Thoracic aorta (tissue), 2 donors: ENCODE results near the gene PRDM7. TPM values are rescaled to one million over a fixed set of nuclear protein-coding genes. Genes with fewer than 3 reads are reported as not detected.
"Not testable (repeated sequence)": the region's sequence is repeated elsewhere in the genome, so short reads cannot be mapped to it uniquely, and the experiment has no call there.

Experiments
- ATAC-seq: fragments of 150-250 bp; one replicate; pipeline ENCODE4 v1.8.0; 2017; ENCODE audit warnings: low read depth; ENCODE audit not compliant: insufficient number of reproducible peaks, low FRiP score
- DNase-seq: peaks from one replicate; pipeline ENCODE4 v3.0.0-alpha.2; 2020; ENCODE audit warnings: low spot score
- H3K27ac ChIP-seq, 2 donors: fragments of 200-600 bp; sonication (generic); 1 replicate in 1 of 2; 2 replicates in 1 of 2; pipeline ENCODE4 v1.5.1; 2016; ENCODE audit warnings: mild to moderate bottlenecking in 2 of 2, moderate library complexity in 2 of 2
- H3K27me3 ChIP-seq: fragments of 200-600 bp; sonication (generic); replicated peaks from 2 replicates; pipeline ENCODE4 v1.6.0; 2016; ENCODE audit warnings: mild to moderate bottlenecking; ENCODE audit not compliant: insufficient read depth
- H3K36me3 ChIP-seq: fragments of 200-600 bp; sonication (generic); one replicate; pipeline ENCODE4 v1.5.1; 2016
- H3K4me1 ChIP-seq, 2 donors: fragments of 200-600 bp; sonication (generic); 1 replicate in 1 of 2; 2 replicates in 1 of 2; pipeline versions ENCODE4 v1.5.1 to v1.6.0; 2016; ENCODE audit warnings: low read depth in 2 of 2, mild to moderate bottlenecking in 1 of 2; ENCODE audit not compliant: control insufficient read depth in 1 of 2
- H3K4me3 ChIP-seq: fragments of 200-600 bp; sonication (generic); 2 replicates; pipeline ENCODE4 v1.5.1; 2016; ENCODE audit warnings: mild to moderate bottlenecking
- H3K9me3 ChIP-seq: fragments of 200-600 bp; sonication (generic); 2 replicates; pipeline ENCODE4 v1.5.1; 2016
- total RNA-seq, 2 donors: library from RNA; depleted of rRNA; stranded (reverse); fragments of >200 nt; gene quantifications; one replicate each; pipeline versions ENCODE4 v1.1.0 to v1.2.3, GENCODE V29; 2016
- TF ChIP-seq, protein P1 (sequence below): fragments of 200-600 bp; sonication (generic); IDR thresholded peaks from one replicate; pipeline ENCODE4 v1.5.1; 2019; ENCODE audit warnings: antibody characterized with exemption

The PRDM7 gene
- total RNA-seq, 2 donors from 2014 or later, result not detected

DNA sequence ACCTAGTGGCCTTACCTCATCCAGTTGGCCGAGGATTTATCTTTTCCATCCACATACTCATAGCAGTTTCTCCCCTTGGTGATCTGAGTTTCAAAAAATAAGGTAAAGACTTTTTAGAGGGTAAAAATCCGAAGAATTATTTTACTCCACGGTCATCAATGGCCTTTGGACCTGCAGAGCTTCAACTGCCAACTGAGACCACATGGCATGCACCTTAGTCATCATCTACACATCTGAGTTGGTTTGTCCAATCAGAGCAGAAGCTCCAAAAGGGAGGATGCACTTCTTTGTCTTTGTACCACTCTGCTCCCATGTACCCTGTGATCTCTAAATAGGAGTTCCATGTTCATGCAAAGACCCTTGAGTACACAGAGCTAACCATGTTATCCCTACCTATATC lies 15.7 kb downstream of the PRDM7 start:
- TF ChIP-seq, protein P1, sequence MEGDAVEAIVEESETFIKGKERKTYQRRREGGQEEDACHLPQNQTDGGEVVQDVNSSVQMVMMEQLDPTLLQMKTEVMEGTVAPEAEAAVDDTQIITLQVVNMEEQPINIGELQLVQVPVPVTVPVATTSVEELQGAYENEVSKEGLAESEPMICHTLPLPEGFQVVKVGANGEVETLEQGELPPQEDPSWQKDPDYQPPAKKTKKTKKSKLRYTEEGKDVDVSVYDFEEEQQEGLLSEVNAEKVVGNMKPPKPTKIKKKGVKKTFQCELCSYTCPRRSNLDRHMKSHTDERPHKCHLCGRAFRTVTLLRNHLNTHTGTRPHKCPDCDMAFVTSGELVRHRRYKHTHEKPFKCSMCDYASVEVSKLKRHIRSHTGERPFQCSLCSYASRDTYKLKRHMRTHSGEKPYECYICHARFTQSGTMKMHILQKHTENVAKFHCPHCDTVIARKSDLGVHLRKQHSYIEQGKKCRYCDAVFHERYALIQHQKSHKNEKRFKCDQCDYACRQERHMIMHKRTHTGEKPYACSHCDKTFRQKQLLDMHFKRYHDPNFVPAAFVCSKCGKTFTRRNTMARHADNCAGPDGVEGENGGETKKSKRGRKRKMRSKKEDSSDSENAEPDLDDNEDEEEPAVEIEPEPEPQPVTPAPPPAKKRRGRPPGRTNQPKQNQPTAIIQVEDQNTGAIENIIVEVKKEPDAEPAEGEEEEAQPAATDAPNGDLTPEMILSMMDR, result no peak
- Histone ChIP-seq H3K27ac (no peak overlapping the region), H3K4me1 (no peaks in the 10 kb centered on the region), H3K36me3 (no peaks in the 10 kb centered on the region), H3K27me3 (no peaks in the 10 kb centered on the region), H3K9me3 (no peaks in the 10 kb centered on the region), H3K4me3 (no peak overlapping the region)
- ATAC-seq (no peak), DNase-seq (no peak)

GRCh38 chr16:90057738-90058173 lies 19.4 kb downstream of the PRDM7 start:
- H3K9me3 ChIP-seq, result peaks cover 11% of the 10 kb centered on the region
- ATAC-seq, result no peak
- no peaks in the 10 kb centered on the region for H3K36me3 ChIP-seq
- H3K27ac ChIP-seq, result no peak overlapping the region
- no peaks in the 10 kb centered on the region for H3K27me3 ChIP-seq
- no peak overlapping the region for H3K4me3 ChIP-seq
- H3K4me1 ChIP-seq, result no peaks in the 10 kb centered on the region
- no peak for DNase-seq
- TF ChIP-seq, protein P1, result no peak

GRCh38 chr16:90056521-90056920 lies 20.6 kb downstream of the PRDM7 start:
- H3K4me1 ChIP-seq, H3K4me3 ChIP-seq, ATAC-seq, H3K27ac ChIP-seq, H3K36me3 ChIP-seq, DNase-seq, H3K27me3 ChIP-seq: not testable (repeated sequence)
- peaks cover 11% of the 10 kb centered on the region for H3K9me3 ChIP-seq

DNA sequence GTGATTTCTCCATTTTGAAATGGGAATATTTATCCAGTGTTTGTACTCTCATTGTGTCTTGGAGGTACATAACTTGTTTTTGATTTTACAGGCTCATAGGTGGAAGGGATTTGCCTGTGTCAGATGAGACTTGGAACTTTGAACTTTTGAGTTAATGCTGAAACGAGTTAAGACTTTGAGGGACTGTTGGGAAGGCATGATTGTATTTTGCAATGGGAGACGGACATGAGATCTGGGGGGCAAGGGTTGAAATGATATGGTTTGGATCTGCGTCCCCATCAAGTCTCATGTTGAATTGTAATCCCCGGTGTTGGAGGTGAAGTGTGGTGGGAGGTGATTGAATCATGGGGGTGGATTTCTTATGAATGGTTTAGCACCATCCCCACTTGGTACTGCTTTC lies 21.8 kb downstream of the PRDM7 start:
- Histone ChIP-seq H3K27ac (no peak overlapping the region), H3K36me3 (no peaks in the 10 kb centered on the region), H3K27me3 (no peaks in the 10 kb centered on the region), H3K4me1 (no peaks in the 10 kb centered on the region), H3K9me3 (peaks cover 11% of the 10 kb centered on the region), H3K4me3 (no peak overlapping the region)
- ATAC-seq, result no peak
- TF ChIP-seq, protein P1, result no peak
- no peak for DNase-seq

DNA sequence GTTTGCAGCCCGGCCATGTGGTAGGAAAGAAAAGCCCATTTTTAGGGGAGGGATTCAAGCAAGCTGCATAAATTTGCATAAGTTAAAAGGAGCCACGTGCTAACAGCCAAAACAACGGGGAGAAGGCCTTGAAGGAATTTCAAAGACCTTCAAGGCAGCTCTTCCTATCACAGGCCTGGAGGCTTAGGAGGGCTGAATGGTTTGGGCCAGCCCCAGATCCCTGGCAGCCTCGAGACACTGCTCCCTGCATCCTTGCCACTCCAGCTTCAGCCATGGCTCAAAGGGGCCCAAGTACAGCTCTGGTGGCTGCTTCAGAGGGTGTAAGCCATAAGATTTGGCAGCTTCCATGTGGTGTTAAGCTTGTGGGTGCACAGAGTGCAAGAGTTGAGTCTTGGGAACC lies 22.6 kb downstream of the PRDM7 start:
- no peaks in the 10 kb centered on the region for H3K36me3 ChIP-seq
- no peaks in the 10 kb centered on the region for H3K27me3 ChIP-seq
- no peak for DNase-seq
- TF ChIP-seq, protein P1, result no peak
- peaks cover 11% of the 10 kb centered on the region for H3K9me3 ChIP-seq
- no peak for ATAC-seq
- H3K4me3 ChIP-seq, result no peak overlapping the region
- no peaks in the 10 kb centered on the region for H3K4me1 ChIP-seq
- H3K27ac ChIP-seq, result no peak overlapping the region

DNA sequence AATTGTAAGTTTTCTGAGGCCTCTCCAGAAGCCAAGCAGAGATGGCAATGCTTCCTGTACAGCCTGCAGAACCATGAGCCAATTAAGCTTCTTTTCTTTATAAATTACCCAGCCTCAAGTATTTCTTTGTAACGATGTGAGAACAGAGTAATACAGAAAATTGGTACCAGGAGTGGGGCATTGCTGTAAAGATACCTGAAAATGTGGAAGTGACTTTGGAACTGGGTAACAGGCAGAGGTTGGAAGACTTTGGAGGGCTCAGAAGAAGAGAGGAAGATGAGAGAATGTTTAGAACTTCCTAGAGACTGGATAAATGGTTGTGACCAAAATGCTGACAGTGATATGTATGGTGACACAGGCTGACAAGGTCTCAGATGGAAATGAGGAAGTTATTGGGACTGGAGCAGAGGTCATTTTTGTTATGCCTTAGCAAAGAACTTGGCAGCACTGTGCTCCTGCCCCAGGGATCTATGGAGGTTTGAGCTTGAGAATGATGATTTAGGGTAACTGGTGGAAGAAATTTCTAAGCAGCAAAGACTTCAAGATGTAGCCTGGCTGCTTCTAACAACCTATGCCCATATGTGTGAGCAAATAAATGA lies 23.1 kb downstream of the PRDM7 start:
- H3K27me3 ChIP-seq, result no peaks in the 10 kb centered on the region
- no peaks in the 10 kb centered on the region for H3K36me3 ChIP-seq
- no peak overlapping the region for H3K4me3 ChIP-seq
- H3K4me1 ChIP-seq, result no peaks in the 10 kb centered on the region
- no peak overlapping the region for H3K27ac ChIP-seq
- peaks cover 11% of the 10 kb centered on the region for H3K9me3 ChIP-seq
- ATAC-seq, result no peak
- DNase-seq, result no peak
- TF ChIP-seq, protein P1, result no peak
